ENCODE measurements around the gene ADRM1. TPM values are rescaled to one million over a fixed set of nuclear protein-coding genes. Genes with fewer than 3 reads are reported as not detected.

ADRM1 gene
- total RNA-seq, 1 donor from 2014 or later, result 70.5 TPM

- DNase-seq, result peak; percentile 76
- Histone ChIP-seq H3K27ac (replicated peaks) (peak overlapping the region; percentile 88), H3K27me3 (ENCODE audit: low read depth) (no peaks in the 10 kb centered on the region), H3K9me3 (replicated peaks) (no peaks in the 10 kb centered on the region), H3K36me3 (peaks cover 74% of the 10 kb centered on the region), H3K4me1 (peaks cover 56% of the 10 kb centered on the region), H3K4me3 (no peak overlapping the region)
- no peak for TF ChIP-seq CTCF (IDR thresholded peaks at IDR 0.05; ENCODE audit: borderline replicate concordance)
- intact Hi-C loops (cut with micrococcal nuclease), result no loop called here
These were observed 19.8 kb upstream of the ADRM1 start for GRCh38 chr20:62282877-62283503.

GRCh38 chr20:62284448-62284847, 18.3 kb upstream of the ADRM1 start:
- H3K4me3 ChIP-seq, result no peak overlapping the region
- intact Hi-C loops (cut with micrococcal nuclease), result no loop called here
- peak overlapping the region; percentile 88 for H3K27ac ChIP-seq (replicated peaks)
- peaks cover 56% of the 10 kb centered on the region for H3K4me1 ChIP-seq
- peaks cover 77% of the 10 kb centered on the region for H3K36me3 ChIP-seq
- no peak for TF ChIP-seq CTCF (IDR thresholded peaks at IDR 0.05; ENCODE audit: borderline replicate concordance)
- no peak for DNase-seq
- no peaks in the 10 kb centered on the region for H3K9me3 ChIP-seq (replicated peaks)
- H3K27me3 ChIP-seq (ENCODE audit: low read depth), result no peaks in the 10 kb centered on the region

- Histone ChIP-seq H3K27me3 (ENCODE audit: low read depth) (no peaks in the 10 kb centered on the region), H3K4me3 (no peak overlapping the region), H3K9me3 (replicated peaks) (no peaks in the 10 kb centered on the region), H3K27ac (replicated peaks) (peak overlapping the region; percentile 88), H3K4me1 (peaks cover 56% of the 10 kb centered on the region), H3K36me3 (peaks cover 77% of the 10 kb centered on the region)
- no peak for DNase-seq
- TF ChIP-seq CTCF (IDR thresholded peaks at IDR 0.05; ENCODE audit: borderline replicate concordance), result no peak
- intact Hi-C loops (cut with micrococcal nuclease), result no loop called here
These were observed 17.6 kb upstream of the ADRM1 start for GRCh38 chr20:62285151-62285550.

- Histone ChIP-seq H3K4me3 (no peak overlapping the region), H3K27ac (replicated peaks) (peak overlapping the region; percentile 88), H3K4me1 (peaks cover 56% of the 10 kb centered on the region), H3K9me3 (replicated peaks) (no peaks in the 10 kb centered on the region), H3K27me3 (ENCODE audit: low read depth) (no peaks in the 10 kb centered on the region), H3K36me3 (peaks cover 77% of the 10 kb centered on the region)
- no peak for DNase-seq
- TF ChIP-seq CTCF (IDR thresholded peaks at IDR 0.05; ENCODE audit: borderline replicate concordance), result no peak
- intact Hi-C loops (cut with micrococcal nuclease), result no loop called here
These were observed 17.1 kb upstream of the ADRM1 start for GRCh38 chr20:62285722-62286121.

- Histone ChIP-seq H3K36me3 (peaks cover 77% of the 10 kb centered on the region), H3K4me1 (peaks cover 56% of the 10 kb centered on the region), H3K9me3 (replicated peaks) (no peaks in the 10 kb centered on the region), H3K4me3 (no peak overlapping the region), H3K27me3 (ENCODE audit: low read depth) (no peaks in the 10 kb centered on the region), H3K27ac (replicated peaks) (peak overlapping the region; percentile 88)
- intact Hi-C loops (cut with micrococcal nuclease), result no loop called here
- DNase-seq, result peak; percentile 48
- no peak for TF ChIP-seq CTCF (IDR thresholded peaks at IDR 0.05; ENCODE audit: borderline replicate concordance)
These were observed 16.2 kb upstream of the ADRM1 start for GRCh38 chr20:62286493-62287064.
